Measurements from ENCODE around the gene TUBA3E. TPM values are rescaled to one million over a fixed set of nuclear protein-coding genes. Genes with fewer than 3 reads are reported as not detected.
"Not testable (repeated sequence)": the region's sequence is repeated elsewhere in the genome, so short reads cannot be mapped to it uniquely, and the experiment has no call there.

Gene TUBA3E
- total and polyA plus RNA-seq, 2 donors (not counting 1 experiment from before 2014, with no cell fraction given): not detected

DNA sequence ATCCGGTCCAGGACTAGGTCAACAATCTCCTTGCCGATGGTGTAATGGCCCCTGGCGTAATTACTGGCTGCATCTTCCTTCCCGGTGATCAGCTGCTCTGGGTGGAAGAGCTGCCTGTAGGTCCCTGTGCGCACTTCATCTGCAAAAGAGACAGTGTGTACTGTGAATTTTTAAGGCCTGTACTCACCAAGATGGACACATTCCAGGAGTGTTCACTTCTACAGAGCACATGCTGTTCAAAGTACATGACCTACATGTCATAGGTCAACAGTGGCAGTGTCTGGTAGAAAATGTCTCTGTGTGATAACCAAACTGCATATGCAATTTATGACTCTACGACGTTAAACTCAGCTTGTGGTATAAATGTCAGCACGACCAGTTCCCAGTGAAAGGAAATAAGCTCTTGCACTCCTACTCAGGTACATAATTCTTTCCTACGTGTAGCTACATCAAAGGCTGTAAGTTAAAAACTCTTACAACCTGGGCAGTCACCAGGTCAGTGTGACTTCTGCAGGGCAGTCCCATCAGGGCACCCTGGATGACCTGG, 3.1 kb downstream of the TUBA3E start:
- not testable (repeated sequence) for H3K79me2 ChIP-seq (ENCODE audit: control insufficient read depth, insufficient read depth, low read length); H3K36me3 ChIP-seq (ENCODE audit: control insufficient read depth, insufficient read depth, low read length); H4K20me1 ChIP-seq (ENCODE audit: control insufficient read depth, extremely low read depth, insufficient read depth, low read length); H3K4me2 ChIP-seq (ENCODE audit: extremely low read depth, insufficient read depth, low read length); H3K9ac ChIP-seq (ENCODE audit: insufficient read depth, low read length); H2AFZ ChIP-seq (ENCODE audit: low read length); H3K4me3 ChIP-seq (replicated peaks in 1 of 4; ENCODE audit: control extremely low read depth in 1 of 4, insufficient read depth in 1 of 4, low read depth in 3 of 4, low read length in 4 of 4); H3K4me1 ChIP-seq (ENCODE audit: control insufficient read depth, extremely low read depth, insufficient read depth, low read length); H3K27me3 ChIP-seq (ENCODE audit: control insufficient read depth, insufficient read depth, low read length); H3K27ac ChIP-seq (ENCODE audit: insufficient read depth, low read length); H3K9me3 ChIP-seq (ENCODE audit: control insufficient read depth, insufficient read depth, low read depth, low read length); DNase-seq (ENCODE audit: low read depth in 2 of 2)

DNA sequence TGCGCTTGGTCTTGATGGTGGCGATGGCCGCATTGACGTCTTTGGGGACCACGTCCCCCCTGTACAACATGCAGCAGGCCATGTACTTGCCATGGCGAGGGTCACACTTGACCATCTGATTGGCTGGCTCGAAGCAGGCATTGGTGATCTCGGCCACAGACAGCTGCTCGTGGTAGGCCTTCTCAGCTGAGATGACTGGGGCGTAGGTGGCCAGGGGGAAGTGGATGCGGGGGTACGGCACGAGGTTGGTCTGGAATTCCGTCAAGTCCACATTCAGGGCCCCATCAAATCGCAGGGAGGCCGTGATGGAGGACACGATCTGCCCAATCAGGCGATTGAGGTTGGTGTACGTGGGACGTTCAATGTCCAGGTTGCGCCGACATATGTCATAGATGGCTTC, 4.4 kb downstream of the TUBA3E start:
- H3K4me3 ChIP-seq (replicated peaks in 1 of 4; ENCODE audit: control extremely low read depth in 1 of 4, insufficient read depth in 1 of 4, low read depth in 3 of 4, low read length in 4 of 4); H4K20me1 ChIP-seq (ENCODE audit: control insufficient read depth, extremely low read depth, insufficient read depth, low read length); H3K9ac ChIP-seq (ENCODE audit: insufficient read depth, low read length); H3K79me2 ChIP-seq (ENCODE audit: control insufficient read depth, insufficient read depth, low read length); H3K27ac ChIP-seq (ENCODE audit: insufficient read depth, low read length); DNase-seq (ENCODE audit: low read depth in 2 of 2); H3K4me2 ChIP-seq (ENCODE audit: extremely low read depth, insufficient read depth, low read length); H3K9me3 ChIP-seq (ENCODE audit: control insufficient read depth, insufficient read depth, low read depth, low read length); H3K4me1 ChIP-seq (ENCODE audit: control insufficient read depth, extremely low read depth, insufficient read depth, low read length); H3K36me3 ChIP-seq (ENCODE audit: control insufficient read depth, insufficient read depth, low read length); H3K27me3 ChIP-seq (ENCODE audit: control insufficient read depth, insufficient read depth, low read length); H2AFZ ChIP-seq (ENCODE audit: low read length): not testable (repeated sequence)

DNA sequence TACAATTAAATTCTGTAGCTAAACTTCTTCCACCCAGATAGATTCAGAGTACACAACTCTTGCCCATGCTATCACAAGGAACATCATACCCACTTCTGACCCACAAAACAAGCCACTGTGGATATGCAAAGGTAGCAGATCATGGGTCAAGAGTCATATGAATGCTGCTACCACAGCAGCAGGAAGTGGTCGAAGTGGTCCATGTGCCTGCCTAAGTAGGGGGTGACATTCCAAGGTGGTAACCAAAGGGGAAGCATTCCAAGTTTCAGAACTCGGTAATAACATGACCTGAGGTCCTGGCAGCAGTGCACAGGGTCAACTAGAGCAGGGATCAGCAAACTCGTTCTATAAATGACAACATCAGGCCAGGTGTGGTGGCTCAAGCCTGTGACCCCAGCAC, 5.8 kb downstream of the TUBA3E start:
- H3K27me3 ChIP-seq (ENCODE audit: control insufficient read depth, insufficient read depth, low read length); H3K9ac ChIP-seq (ENCODE audit: insufficient read depth, low read length); H3K9me3 ChIP-seq (ENCODE audit: control insufficient read depth, insufficient read depth, low read depth, low read length); H3K27ac ChIP-seq (ENCODE audit: insufficient read depth, low read length); H3K4me3 ChIP-seq (replicated peaks in 1 of 4; ENCODE audit: control extremely low read depth in 1 of 4, insufficient read depth in 1 of 4, low read depth in 3 of 4, low read length in 4 of 4); H3K4me2 ChIP-seq (ENCODE audit: extremely low read depth, insufficient read depth, low read length); DNase-seq (ENCODE audit: low read depth in 2 of 2); H3K4me1 ChIP-seq (ENCODE audit: control insufficient read depth, extremely low read depth, insufficient read depth, low read length); H4K20me1 ChIP-seq (ENCODE audit: control insufficient read depth, extremely low read depth, insufficient read depth, low read length); H2AFZ ChIP-seq (ENCODE audit: low read length); H3K36me3 ChIP-seq (ENCODE audit: control insufficient read depth, insufficient read depth, low read length); H3K79me2 ChIP-seq (ENCODE audit: control insufficient read depth, insufficient read depth, low read length): not testable (repeated sequence)

DNA sequence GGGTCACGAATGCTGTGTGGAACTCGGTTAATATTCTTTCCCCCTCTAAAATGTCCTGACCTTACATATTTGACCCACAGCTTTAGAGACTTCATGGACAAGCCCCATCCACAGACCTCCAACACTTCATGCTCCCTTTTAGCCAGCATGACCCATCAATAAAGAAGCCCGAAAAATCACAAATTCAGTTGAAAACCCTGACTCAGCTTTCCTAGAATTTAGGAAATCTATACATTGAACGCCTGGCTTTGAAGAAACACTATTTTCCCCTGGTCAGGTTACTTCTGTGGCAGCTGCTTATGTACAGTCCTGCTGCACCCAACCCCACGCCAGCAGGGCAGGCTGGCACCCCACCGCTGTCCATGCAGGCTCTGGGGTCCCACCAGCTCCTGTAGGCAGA, 6.9 kb downstream of the TUBA3E start:
- not testable (repeated sequence) for DNase-seq (ENCODE audit: low read depth in 2 of 2); H3K36me3 ChIP-seq (ENCODE audit: control insufficient read depth, insufficient read depth, low read length); H3K79me2 ChIP-seq (ENCODE audit: control insufficient read depth, insufficient read depth, low read length); H3K4me2 ChIP-seq (ENCODE audit: extremely low read depth, insufficient read depth, low read length); H3K9ac ChIP-seq (ENCODE audit: insufficient read depth, low read length); H2AFZ ChIP-seq (ENCODE audit: low read length); H3K4me1 ChIP-seq (ENCODE audit: control insufficient read depth, extremely low read depth, insufficient read depth, low read length); H3K9me3 ChIP-seq (ENCODE audit: control insufficient read depth, insufficient read depth, low read depth, low read length); H3K27ac ChIP-seq (ENCODE audit: insufficient read depth, low read length); H4K20me1 ChIP-seq (ENCODE audit: control insufficient read depth, extremely low read depth, insufficient read depth, low read length); H3K4me3 ChIP-seq (replicated peaks in 1 of 4; ENCODE audit: control extremely low read depth in 1 of 4, insufficient read depth in 1 of 4, low read depth in 3 of 4, low read length in 4 of 4); H3K27me3 ChIP-seq (ENCODE audit: control insufficient read depth, insufficient read depth, low read length)

DNA sequence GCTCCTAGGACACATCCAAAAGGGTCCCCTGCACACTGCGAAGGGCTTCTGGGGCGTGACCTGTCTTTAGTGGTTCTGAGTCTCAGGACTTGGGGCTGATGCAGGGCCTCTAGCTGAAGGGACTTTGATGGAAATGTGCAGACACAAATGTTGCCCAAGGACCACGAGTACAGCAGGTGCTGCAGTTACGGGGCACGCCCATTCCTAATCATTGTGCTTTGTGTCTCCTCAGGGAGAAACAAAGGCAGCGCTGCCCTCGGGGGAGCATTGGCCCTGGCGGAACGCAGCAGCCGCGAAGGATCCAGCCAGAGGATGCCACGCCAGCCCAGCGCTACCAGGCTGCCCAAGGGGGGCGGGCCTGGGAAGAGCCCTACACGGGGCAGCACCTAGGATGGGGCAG, 8.0 kb downstream of the TUBA3E start:
- Histone ChIP-seq H4K20me1 (ENCODE audit: control insufficient read depth, extremely low read depth, insufficient read depth, low read length) (no peaks in the 10 kb centered on the region), H3K4me2 (ENCODE audit: extremely low read depth, insufficient read depth, low read length) (no peak overlapping the region), H3K9ac (ENCODE audit: insufficient read depth, low read length) (no peak overlapping the region), H3K36me3 (ENCODE audit: control insufficient read depth, insufficient read depth, low read length) (no peaks in the 10 kb centered on the region), H2AFZ (ENCODE audit: low read length) (no peak overlapping the region), H3K79me2 (ENCODE audit: control insufficient read depth, insufficient read depth, low read length) (no peaks in the 10 kb centered on the region), H3K4me1 (ENCODE audit: control insufficient read depth, extremely low read depth, insufficient read depth, low read length) (no peaks in the 10 kb centered on the region), H3K27me3 (ENCODE audit: control insufficient read depth, insufficient read depth, low read length) (no peaks in the 10 kb centered on the region), H3K9me3 (ENCODE audit: control insufficient read depth, insufficient read depth, low read depth, low read length) (no peaks in the 10 kb centered on the region), H3K4me3 (replicated peaks in 1 of 4; ENCODE audit: control extremely low read depth in 1 of 4, insufficient read depth in 1 of 4, low read depth in 3 of 4, low read length in 4 of 4) (no peak overlapping the region), H3K27ac (ENCODE audit: insufficient read depth, low read length) (no peak overlapping the region)
- no peak for TF ChIP-seq EZH2 (IDR thresholded peaks at IDR 0.05; ENCODE audit: low read length, missing control alignments)
- TF ChIP-seq, protein P1, sequence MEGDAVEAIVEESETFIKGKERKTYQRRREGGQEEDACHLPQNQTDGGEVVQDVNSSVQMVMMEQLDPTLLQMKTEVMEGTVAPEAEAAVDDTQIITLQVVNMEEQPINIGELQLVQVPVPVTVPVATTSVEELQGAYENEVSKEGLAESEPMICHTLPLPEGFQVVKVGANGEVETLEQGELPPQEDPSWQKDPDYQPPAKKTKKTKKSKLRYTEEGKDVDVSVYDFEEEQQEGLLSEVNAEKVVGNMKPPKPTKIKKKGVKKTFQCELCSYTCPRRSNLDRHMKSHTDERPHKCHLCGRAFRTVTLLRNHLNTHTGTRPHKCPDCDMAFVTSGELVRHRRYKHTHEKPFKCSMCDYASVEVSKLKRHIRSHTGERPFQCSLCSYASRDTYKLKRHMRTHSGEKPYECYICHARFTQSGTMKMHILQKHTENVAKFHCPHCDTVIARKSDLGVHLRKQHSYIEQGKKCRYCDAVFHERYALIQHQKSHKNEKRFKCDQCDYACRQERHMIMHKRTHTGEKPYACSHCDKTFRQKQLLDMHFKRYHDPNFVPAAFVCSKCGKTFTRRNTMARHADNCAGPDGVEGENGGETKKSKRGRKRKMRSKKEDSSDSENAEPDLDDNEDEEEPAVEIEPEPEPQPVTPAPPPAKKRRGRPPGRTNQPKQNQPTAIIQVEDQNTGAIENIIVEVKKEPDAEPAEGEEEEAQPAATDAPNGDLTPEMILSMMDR (conservative IDR thresholded peaks at IDR 0.05 in 1 of 2, IDR thresholded peaks at IDR 0.05 in 1 of 2; ENCODE audit: low read depth in 1 of 2, low read length in 2 of 2): no peak
- DNase-seq (ENCODE audit: low read depth in 2 of 2): no peak

DNA sequence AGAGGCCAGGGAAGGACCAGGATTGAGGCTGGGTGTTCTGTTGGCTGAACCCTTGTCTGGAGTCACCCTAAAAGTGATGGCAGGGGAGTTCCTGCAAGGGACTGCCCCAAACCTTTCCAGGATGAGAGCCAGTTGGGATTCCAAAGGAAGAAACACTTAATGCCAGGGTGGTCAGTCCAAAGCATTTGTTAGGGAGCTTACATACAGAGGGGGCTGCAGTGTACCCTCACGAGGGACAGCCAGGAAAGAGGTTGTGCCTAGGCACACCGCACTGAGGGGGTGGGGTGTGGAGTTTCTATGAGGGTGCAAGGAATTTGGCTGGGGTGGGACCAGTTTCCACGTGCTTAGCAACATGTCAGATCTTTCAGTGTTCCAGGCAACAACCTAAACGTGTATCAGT, 9.3 kb downstream of the TUBA3E start:
- H3K79me2 ChIP-seq (ENCODE audit: control insufficient read depth, insufficient read depth, low read length); H3K27ac ChIP-seq (ENCODE audit: insufficient read depth, low read length); H2AFZ ChIP-seq (ENCODE audit: low read length); H3K36me3 ChIP-seq (ENCODE audit: control insufficient read depth, insufficient read depth, low read length); H4K20me1 ChIP-seq (ENCODE audit: control insufficient read depth, extremely low read depth, insufficient read depth, low read length); DNase-seq (ENCODE audit: low read depth in 2 of 2); H3K4me2 ChIP-seq (ENCODE audit: extremely low read depth, insufficient read depth, low read length); H3K4me3 ChIP-seq (replicated peaks in 1 of 4; ENCODE audit: control extremely low read depth in 1 of 4, insufficient read depth in 1 of 4, low read depth in 3 of 4, low read length in 4 of 4); H3K27me3 ChIP-seq (ENCODE audit: control insufficient read depth, insufficient read depth, low read length); H3K4me1 ChIP-seq (ENCODE audit: control insufficient read depth, extremely low read depth, insufficient read depth, low read length); H3K9ac ChIP-seq (ENCODE audit: insufficient read depth, low read length); H3K9me3 ChIP-seq (ENCODE audit: control insufficient read depth, insufficient read depth, low read depth, low read length): not testable (repeated sequence)

All from fibroblast of lung (primary cell).